Sciatic nerve (tissue), 2 donors: ENCODE data around the gene ZNF285. TPM values are rescaled to one million over a fixed set of nuclear protein-coding genes. Genes with fewer than 3 reads are reported as not detected.
"Not testable (repeated sequence)": the region's sequence is repeated elsewhere in the genome, so short reads cannot be mapped to it uniquely, and the experiment has no call there.

Source experiments
- ATAC-seq: fragments of 200-7000 bp; cut with Tn5 transposase; one replicate; pipeline ENCODE4 v1.9.1; 2020; ENCODE audit warnings: mild to moderate bottlenecking, moderate library complexity
- DNase-seq: peaks from one replicate; pipeline ENCODE4 v3.0.0-alpha.2; 2020; ENCODE audit warnings: low spot score
- intact Hi-C: fragments of 100-400 bp; cut with DNase I; formaldehyde crosslinking; loops from one replicate; pipeline ENCODE4 v1.14.2; 2022
- total RNA-seq: library from RNA; stranded (reverse); fragmentation: NEBNext Ultra II Directional; extraction: Animal tissue kit (Norgen Biotek cat#: 25700); gene quantifications from one replicate; pipeline ENCODE4 v1.2.1, GENCODE V29; 2021
- donor health status: DM: no; HTN: no; CAD: no.
- donor health status: DM: no; HTN: no; CAD: no.

ZNF285 gene
- total RNA-seq = 7.7 TPM

DNA sequence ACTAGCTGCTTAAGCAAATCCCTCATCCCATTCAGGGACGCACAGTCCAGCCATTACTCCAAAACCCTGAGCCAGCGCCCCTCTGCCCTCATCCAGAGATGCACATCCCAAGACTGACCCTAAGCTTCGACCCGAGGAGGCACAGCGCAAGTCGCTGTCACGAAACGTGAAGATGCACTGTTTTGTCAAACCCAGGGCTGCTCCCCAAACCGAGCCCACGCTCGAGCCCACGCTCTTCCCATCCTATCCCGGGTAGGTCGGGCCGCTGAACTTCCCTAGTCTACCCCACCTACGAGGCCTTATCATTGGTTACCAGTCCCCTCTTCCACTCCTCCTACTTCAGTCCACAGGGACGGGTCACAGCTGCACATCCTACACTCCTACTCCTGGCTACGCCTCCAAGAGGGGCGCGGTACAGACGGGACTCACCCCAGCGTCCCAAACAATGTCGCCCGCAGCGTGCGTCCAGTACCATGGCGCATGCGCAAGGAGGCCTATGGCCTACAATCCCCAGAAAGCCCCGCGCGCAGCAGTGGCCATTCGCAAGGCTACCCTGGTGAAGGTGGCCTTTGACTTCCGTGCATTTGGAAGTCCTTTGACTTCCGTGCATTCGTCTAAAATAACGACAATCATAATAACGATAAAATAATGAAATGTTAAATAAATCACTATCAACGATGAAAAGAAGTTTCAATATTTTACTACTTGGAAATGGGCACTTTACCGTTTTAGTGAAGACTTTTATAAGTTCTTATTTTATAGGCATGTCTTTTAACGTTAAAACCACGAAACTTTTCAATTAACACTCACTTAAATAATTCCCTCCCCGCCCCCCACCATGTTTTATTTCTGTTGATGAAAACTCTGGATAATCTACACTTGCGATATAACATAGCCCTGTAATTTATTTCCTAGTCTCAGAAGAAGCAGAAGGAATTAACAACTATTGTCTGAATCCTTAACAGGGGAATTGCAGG is at the start of gene ZNF285:
ZNF285 (minus strand) TSS at position 470 of the 977 bp plus-strand sequence. CDS start 4,395 bp downstream, outside the sequence.
- intact Hi-C loops = no loop called here
- DNase-seq = peak; percentile 94
- ATAC-seq = peak; percentile 100

DNA sequence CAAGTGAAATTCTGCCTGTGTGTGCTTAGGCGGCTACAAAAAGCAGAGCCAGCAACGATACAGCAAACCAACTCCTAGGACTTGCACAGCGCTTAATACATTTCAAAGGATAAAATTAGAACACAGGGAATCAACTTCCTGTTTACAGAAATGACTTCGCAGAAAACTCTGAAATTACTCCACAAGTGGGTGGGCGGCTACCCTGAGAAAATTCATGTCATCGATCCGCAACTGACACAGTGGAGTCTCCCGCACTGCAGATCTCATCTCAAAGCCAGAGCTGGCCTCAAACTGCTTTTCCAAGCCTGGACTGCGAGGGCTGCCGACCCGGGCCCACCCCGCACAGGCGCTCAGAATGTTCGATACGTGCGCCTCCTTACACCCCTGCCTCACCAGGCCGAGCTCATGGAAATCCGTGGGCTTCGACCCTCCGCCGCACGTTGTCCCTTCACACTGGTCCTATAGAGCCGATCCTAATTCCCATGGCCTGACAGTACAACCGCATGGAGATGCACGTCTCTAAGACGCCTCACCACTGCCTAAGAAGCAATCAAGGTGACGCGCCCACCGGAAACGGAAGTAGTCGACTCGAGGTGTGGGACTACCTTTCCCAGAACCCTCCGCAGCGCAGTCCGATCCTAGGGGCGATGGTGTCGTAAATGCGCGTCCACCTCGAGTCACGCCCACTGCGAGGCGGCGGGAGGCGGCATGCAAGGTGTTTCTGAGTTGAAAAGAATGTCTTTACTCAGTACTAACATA is 46.7 kb upstream of the ZNF285 start, which contains the start of gene ZNF229:
ZNF229 (minus strand) TSS at position 557 of the 759 bp plus-strand sequence. CDS start 5,625 bp downstream, outside the sequence.
- ATAC-seq (peak; percentile 96), DNase-seq (peak; percentile 88)
- intact Hi-C loops = no loop called here

DNA sequence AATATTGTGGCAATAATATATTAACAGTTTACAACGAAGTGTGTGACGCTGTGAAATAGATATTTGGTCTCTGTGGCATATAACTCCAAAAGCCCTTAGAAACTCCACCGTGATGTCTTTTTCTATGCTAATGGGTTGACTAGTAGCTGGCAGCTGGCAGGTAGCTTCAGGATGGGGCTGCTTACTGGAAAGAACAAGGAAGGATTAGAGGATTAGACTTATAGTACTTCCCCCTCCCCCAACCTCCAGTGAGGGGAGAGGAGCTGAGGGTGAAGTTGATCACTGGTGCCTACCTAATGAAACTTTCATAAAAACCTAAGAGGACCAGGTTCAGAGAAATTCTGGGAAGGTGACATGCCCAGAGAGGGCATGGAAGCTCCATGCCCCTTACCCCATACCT is 37.0 kb upstream of the ZNF285 start:
- intact Hi-C loops = no loop called here
- ATAC-seq = no peak

DNA sequence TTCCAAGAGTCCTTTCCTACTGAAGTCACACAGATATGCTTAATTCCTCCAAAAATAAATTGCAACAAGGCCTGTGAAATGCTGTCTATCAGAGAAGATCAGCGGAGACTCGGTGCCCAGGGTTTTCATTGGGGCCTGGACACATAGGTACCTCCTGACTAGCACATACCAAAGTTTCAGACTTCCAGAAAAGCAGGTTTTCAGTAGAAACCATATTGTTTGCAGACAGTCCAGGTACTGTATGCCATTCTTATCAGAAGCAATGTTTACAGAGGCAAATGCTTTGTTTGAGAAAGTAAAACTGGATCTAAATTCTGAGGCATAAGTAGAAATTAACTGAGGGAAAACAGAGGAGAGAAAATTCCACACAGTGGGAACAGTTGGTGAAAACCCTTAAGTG is 34.0 kb upstream of the ZNF285 start:
- intact Hi-C loops = no loop called here
- DNase-seq = no peak
- no peak for ATAC-seq

More for the DNA sequence above, 37.0 kb upstream of the ZNF285 start:
- no peak for DNase-seq

DNA sequence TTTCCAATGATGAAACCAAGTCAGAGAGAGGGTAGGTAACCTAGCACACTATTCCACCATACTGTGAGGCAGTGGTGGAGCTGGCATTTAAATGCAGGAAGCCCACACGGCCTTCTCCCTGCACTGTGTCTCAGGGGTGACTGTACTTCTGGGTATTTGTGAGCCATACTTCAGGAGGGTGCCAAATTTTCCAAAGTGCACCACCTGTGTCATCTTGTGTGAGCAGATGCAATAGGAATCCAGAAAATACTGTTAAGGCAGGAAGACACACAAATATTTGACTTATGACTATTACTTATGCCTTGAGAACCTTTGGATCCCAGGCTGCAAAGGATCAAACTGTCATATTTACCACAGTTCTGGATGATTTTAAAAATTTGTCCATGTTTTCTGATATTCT is 29.5 kb upstream of the ZNF285 start:
- no peak for ATAC-seq
- intact Hi-C loops = no loop called here
- DNase-seq = no peak

DNA sequence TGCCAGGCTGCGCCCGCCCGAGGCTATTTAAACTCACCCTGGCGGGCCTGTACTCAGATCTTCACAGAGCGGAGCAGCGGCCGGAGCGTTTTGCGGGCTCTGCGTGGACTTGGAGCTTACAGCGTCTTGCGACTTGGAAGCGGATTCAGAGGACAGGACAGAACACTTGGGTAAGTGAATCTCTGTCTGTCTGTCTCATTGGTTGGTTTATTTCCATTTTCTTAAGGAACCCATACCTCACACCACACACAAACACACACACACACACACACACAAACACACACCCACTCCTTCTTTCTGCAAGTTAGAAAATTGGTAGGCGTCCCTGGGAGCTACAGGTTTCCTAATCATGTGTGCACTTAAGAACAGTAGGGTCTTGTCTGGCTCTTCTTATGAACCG is 14.1 kb upstream of the ZNF285 start:
- intact Hi-C loops, ATAC-seq, DNase-seq: not testable (repeated sequence)

DNA sequence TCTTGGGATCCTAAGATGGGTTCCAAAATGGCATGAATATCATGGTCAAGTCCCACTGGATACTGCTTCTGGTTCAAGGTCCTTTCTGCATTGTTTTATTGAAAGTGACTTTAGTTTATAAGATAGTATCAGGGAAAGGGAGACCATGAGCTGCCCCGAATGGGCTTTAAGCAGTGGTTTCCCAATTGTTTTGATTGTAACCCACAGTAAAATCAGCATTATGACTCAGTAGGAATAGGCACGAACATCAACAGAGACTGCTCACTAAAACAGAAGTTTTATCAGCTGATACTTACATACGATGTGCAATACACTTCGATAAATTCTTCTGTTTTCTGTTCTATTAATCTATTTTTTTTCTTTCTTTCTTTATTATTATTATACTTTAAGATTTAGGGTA is 12.1 kb downstream of the ZNF285 start:
- ATAC-seq, intact Hi-C loops, DNase-seq: not testable (repeated sequence)

DNA sequence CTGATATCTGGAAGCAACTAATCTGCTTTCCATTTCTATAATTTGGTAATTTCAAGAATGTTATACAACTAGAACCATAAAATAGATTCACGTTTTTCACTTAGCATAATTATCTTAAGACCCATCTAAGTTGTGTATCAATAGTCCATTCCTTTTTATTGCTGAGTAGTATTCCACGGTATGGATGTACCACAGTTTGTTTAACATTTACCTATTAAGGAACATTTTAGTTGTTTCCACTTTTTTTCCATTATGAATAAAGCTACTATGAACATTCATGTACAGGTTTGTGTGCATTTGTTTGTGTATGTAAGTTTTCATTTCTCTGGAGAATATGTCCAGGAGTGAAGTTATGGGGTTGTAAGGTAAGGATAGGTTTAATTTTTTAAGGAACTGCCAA is 26.6 kb downstream of the ZNF285 start:
- DNase-seq (no peak), ATAC-seq (no peak)
- intact Hi-C loops = no loop called here

DNA sequence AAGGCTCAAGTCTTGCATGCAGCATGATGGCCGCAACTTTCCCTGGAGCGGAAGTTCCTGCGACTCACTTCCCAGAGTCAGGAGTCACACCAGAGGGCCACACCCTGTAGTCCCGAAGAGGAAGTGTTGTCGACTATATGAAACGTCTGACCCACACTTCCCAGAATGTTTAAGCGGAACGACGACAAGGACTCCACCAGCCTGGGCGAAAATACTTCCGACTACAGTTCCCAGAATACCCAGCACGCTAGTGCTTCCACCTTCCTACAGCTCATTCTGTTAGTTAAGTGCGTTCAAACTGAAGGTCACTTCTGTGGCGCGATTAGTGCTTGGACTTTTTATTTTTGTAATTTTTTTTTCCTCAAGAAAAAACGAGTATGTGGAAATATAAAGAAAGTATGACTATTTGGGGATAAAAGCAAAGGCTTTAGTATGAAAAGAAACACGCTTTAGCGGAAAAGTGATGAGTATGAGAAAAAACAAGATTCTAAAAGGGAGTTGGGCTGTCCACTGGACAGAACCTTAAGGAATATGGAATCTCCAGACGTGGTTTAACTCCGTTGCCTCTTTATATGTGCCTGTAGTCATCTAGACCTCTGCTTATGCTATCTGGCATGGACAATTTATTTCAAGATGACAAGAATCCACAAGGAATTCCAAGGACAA is 29.5 kb downstream of the ZNF285 start:
- intact Hi-C loops = loop anchor here (2.0 kb wide), 1 partner anchor 23 kb away; no protein-coding TSS in a partner anchor
- no peak for DNase-seq
- ATAC-seq = no peak

DNA sequence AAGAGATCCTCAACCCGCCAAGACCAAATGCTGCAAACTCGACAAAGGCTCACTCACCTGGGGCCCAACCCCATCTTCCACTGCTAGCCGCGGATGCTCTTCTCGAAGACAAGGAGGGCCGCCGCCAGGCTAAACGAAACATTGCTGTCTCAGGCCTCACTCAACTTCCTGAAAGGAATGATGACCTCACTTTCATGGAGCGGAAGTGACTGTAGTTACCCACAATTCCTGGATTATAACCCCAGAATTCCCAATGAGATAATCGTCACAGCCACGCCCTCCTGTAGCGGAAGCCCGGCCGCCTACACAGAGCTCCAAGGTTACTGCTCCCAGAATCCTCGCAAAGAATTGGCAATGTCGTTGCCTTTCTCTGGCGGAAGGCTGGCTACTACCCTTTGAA is 34.4 kb downstream of the ZNF285 start:
- DNase-seq (no peak), ATAC-seq (no peak)
- intact Hi-C loops = no loop called here

DNA sequence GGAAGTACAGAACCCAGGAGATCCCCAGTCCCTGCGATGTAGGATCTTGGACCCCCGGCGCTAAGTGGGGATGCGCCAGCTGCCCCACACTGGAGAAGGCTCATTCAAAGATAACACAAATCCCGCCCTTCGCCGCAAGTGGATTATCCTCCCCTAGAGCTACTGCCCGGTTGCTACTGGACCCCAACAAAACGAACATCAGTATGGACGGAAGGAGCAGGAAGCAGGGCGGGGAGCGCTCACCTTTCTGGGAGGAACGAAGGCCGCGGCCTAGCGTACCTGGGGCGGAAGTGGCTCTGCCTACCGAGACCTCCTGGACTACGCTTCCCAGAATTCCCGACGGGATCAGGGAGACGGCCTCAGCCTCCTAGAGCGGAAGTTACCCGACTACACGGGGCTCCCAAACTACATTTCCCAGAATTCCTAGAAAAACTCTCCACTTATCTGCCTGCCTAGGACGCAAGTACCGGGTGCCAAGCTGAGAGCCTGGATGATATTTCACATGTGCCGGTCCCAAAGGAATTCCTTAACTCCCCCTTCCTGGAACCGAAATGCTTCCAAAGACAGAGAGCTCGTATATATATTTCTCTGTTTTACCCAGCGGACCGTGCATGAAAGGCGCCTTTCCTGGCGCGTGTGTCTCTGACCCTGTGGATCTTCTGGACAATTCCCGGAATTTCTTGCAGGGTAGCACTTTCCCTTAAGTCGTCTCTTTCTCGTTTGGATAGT is 44.9 kb downstream of the ZNF285 start, which contains the start of gene ZNF112:
ZNF112 (minus strand) TSS at position 298 of the 729 bp plus-strand sequence. CDS start 16,141 bp downstream, outside the sequence.
- DNase-seq = peak; percentile 89
- ATAC-seq = peak; percentile 100
- intact Hi-C loops = no loop called here

DNA sequence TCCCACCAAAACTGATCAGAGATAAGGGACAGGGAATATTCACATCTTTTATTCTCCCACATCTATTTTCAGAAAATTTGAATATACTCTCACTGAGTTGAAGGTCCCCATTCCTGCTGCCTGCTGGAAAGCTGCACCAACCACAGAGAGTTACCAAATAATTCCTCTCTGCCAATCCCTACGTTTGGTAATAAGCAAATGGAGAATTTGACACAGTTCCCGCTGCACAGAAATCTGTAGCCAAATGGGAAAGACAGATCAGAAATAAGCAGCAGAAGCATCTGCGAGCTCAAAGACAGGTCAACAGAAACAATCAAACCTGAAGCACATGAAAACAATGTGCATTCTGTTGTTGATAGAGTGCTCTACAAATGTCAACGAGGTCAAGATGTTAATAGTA is 54.9 kb downstream of the ZNF285 start:
- no peak for ATAC-seq
- intact Hi-C loops = no loop called here
- no peak for DNase-seq

DNA sequence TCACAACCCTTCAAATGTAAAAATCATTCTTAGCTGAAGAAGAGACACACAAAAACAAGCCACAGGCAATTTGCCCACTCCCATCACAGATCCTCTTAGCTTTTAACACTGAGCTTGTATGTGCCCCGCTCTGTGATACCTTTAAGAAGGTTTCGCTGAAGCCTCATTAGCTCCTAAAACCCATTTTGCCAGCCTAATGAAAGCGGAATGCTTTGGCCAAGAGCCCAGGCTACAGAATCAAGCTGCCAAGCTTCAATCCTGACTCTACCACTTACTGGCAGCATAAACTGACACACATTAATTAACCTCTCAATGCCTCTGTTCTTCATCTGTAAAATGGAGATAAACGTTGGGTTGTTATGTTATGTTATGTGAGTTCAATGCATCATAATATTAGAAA is 55.4 kb downstream of the ZNF285 start:
- no peak for ATAC-seq
- no peak for DNase-seq
- intact Hi-C loops = no loop called here

DNA sequence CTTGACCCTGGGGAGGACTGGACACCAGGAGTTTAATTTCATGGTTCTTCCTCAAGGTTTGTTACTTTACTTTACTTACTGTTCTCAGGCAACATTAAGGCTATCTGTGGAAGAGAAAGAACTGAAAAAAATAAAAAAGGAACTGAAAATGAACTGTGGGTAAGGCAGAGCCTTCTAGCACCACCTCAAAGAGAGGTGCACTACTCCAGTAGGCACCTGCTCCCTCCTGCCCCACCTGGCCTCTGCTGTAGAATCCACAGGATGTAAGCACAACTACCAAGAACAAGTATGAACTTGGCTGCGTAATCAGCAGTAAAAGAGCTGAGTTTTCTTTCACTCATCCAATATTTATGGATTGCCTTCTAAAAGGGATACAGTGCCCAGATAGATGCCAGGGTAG is 57.2 kb downstream of the ZNF285 start:
- ATAC-seq (no peak), DNase-seq (no peak)
- intact Hi-C loops = no loop called here

DNA sequence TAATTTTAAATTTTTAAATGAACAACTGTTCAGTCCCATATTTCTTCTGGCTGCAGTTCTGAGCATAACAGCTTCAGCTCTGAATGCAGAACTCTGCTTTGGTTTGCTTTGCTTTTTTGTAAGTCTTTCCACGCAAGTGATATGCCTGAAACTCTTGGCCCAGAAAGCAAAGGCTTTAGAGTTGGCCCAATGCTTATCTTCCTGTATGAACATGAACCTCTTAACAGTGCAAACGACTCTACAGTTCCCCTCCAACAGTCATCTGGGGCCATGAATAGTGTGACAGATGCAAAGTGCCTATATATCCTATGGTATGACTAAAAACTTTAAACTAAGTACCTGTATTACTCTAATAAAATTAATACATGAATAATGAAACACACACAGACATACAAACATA is 59.6 kb downstream of the ZNF285 start:
- ATAC-seq = no peak
- no peak for DNase-seq
- intact Hi-C loops = no loop called here

DNA sequence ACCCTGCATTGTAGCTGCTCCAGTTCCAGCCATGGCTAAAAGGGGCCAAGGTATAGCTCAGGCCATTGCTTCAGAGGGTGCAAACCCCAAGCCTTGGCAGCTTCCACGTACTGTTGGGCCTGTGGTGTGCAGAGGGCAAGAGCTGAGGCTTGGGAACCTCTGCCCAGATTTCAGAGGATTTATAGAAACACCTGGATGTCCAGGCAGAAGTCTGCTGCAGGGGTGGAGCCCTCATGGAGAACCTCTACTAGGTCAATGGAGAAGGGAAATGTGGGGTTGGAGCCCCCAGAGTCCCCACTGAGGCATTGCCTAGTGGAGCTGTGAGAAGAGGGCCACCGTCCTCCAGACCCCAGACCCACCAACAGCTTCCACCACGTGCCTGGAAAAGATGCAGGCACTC is 66.8 kb downstream of the ZNF285 start:
- ATAC-seq, DNase-seq, intact Hi-C loops: not testable (repeated sequence)
